ENCODE measurements around the gene CPT1B.

GRCh38 chr22:50611341-50612060 is 33.3 kb upstream of the CPT1B start:
- TF ChIP-seq CTCF (IDR thresholded peaks at IDR 0.05), result no peak
- TF ChIP-seq POLR2A (IDR thresholded peaks at IDR 0.05), result no peak

Measured in right lobe of liver (tissue), 4 donors.